IMR-90 (cell line): ENCODE data around the gene EPC2. TPM values are rescaled to one million over a fixed set of nuclear protein-coding genes. Genes with fewer than 3 reads are reported as not detected.
A peak's percentile ranks its signal among the peaks of the same experiment; 100 is the strongest.

Experiments
- ATAC-seq: fragments of 200-7000 bp; cut with Tn5 transposase; 2 replicates; pipeline ENCODE4 v1.9.1; 2020; ENCODE audit warnings: low read depth, mild to moderate bottlenecking, moderate library complexity
- Bru-seq: library from RNA; stranded (reverse); fragments of 400-500 nt; gene quantifications from one replicate; lab custom pipeline; 2021; lab: Mats Ljungman, UMichigan
- BruChase-seq, 2 experiments: library from RNA; stranded (reverse); fragments of 400-500 nt; gene quantifications; one replicate each; lab custom pipeline; 2021; lab: Mats Ljungman, UMichigan
- BruUV-seq: library from RNA; stranded (reverse); fragments of 400-500 nt; replicated peaks from 2 replicates; lab custom pipeline; 2021; lab: Mats Ljungman, UMichigan
- CTCF ChIA-PET: fragments of 300-600 bp; formaldehyde crosslinking; extraction: SDS; loops from one replicate; lab custom pipeline; 2021; ENCODE audit warnings: antibody characterized with exemption; lab: Yijun Ruan, JAX
- POLR2A ChIA-PET: fragments of 300-600 bp; sonication (Branson Sonifier 250); formaldehyde crosslinking; loops from one replicate; lab custom pipeline; 2022; ENCODE audit warnings: antibody characterized with exemption; ENCODE audit not compliant: unreplicated experiment; lab: Charles Lee
- DNase-seq: peaks from one replicate; pipeline ENCODE4 v3.0.0; 2013
- H2AFZ ChIP-seq: replicated peaks from 2 replicates; pipeline ENCODE3; 2013; ENCODE audit warnings: low read length, mild to moderate bottlenecking; ENCODE audit not compliant: poor library complexity
- H2AK5ac ChIP-seq: 2 replicates; pipeline ENCODE4 v1.6.1; 2013; ENCODE audit warnings: low read depth, low read length, inconsistent platforms
- H2AK9ac ChIP-seq: replicated peaks from 2 replicates; pipeline ENCODE3; 2013; ENCODE audit warnings: mild to moderate bottlenecking, low read depth, low read length, moderate library complexity; ENCODE audit not compliant: poor library complexity
- H2BK120ac ChIP-seq: 2 replicates; pipeline ENCODE4 v1.6.1; 2013; ENCODE audit warnings: low read depth, low read length, inconsistent platforms
- H2BK15ac ChIP-seq: 3 replicates; pipeline ENCODE4 v1.6.1; 2013; ENCODE audit warnings: low read depth, low read length, inconsistent platforms
- H2BK20ac ChIP-seq: 2 replicates; pipeline ENCODE4 v1.6.1; 2013; ENCODE audit warnings: low read depth, mild to moderate bottlenecking, inconsistent platforms, low read length, moderate library complexity
- H2BK5ac ChIP-seq: 2 replicates; pipeline ENCODE4 v1.6.1; 2013; ENCODE audit warnings: mild to moderate bottlenecking, low read depth, low read length, inconsistent platforms; ENCODE audit not compliant: poor library complexity, severe bottlenecking
- H3K14ac ChIP-seq: replicated peaks from 2 replicates; pipeline ENCODE4 v1.6.1; 2013; ENCODE audit warnings: low read depth, low read length, inconsistent platforms
- H3K18ac ChIP-seq: 2 replicates; pipeline ENCODE4 v1.6.1; 2013; ENCODE audit warnings: low read depth, low read length, control low read depth
- H3K23ac ChIP-seq: 2 replicates; pipeline ENCODE4 v1.6.1; 2013; ENCODE audit warnings: low read depth, low read length, inconsistent platforms
- H3K27ac ChIP-seq: 2 replicates; pipeline ENCODE4 v1.5.1; 2013; ENCODE audit warnings: mild to moderate bottlenecking, control low read depth, low read length; ENCODE audit not compliant: insufficient read depth
- H3K27me3 ChIP-seq: 2 replicates; pipeline ENCODE4 v1.6.1; 2013; ENCODE audit warnings: low read length; ENCODE audit not compliant: control insufficient read depth, insufficient read depth
- H3K36me3 ChIP-seq: 2 replicates; pipeline ENCODE4 v1.6.1; 2013; ENCODE audit warnings: low read length, mixed read lengths; ENCODE audit not compliant: control insufficient read depth, insufficient read depth
- H3K4ac ChIP-seq: 2 replicates; pipeline ENCODE4 v1.6.1; 2013; ENCODE audit warnings: low read depth, low read length, inconsistent platforms
- H3K4me1 ChIP-seq: 2 replicates; pipeline ENCODE4 v1.6.1; 2013; ENCODE audit warnings: low read length, mixed read lengths; ENCODE audit not compliant: control insufficient read depth, insufficient read depth
- H3K4me2 ChIP-seq: 2 replicates; pipeline ENCODE4 v1.6.1; 2013; ENCODE audit warnings: low read depth, mild to moderate bottlenecking, control low read depth, low read length, moderate library complexity
- H3K4me3 ChIP-seq: 2 replicates; pipeline ENCODE4 v1.5.1; 2013; ENCODE audit warnings: low read depth, mild to moderate bottlenecking, control low read depth, low read length, moderate library complexity; ENCODE audit not compliant: insufficient read depth
- H3K56ac ChIP-seq: 2 replicates; pipeline ENCODE4 v1.6.1; 2013; ENCODE audit warnings: low read length, inconsistent platforms; ENCODE audit not compliant: insufficient read depth; ENCODE audit errors: extremely low read depth
- H3K79me1 ChIP-seq, 2 experiments: 2 replicates each; pipeline ENCODE4 v1.6.1; 2013; ENCODE audit warnings: low read length in 2 of 2, inconsistent platforms in 1 of 2, low read depth in 1 of 2
- H3K9ac ChIP-seq: 2 replicates; pipeline ENCODE4 v1.6.1; 2013; ENCODE audit warnings: low read depth, low read length, control low read depth
- H3K9me1 ChIP-seq: 2 replicates; pipeline ENCODE4 v1.6.1; 2013; ENCODE audit warnings: low read length, inconsistent platforms; ENCODE audit not compliant: insufficient read depth
- H3K9me3 ChIP-seq: 2 replicates; pipeline ENCODE4 v1.6.1; 2013; ENCODE audit warnings: low read length; ENCODE audit not compliant: control insufficient read depth, insufficient read depth
- H4K20me1 ChIP-seq: 2 replicates; pipeline ENCODE4 v1.6.1; 2013; ENCODE audit warnings: low read length, inconsistent platforms; ENCODE audit not compliant: insufficient read depth
- H4K5ac ChIP-seq: 2 replicates; pipeline ENCODE4 v1.6.1; 2013; ENCODE audit warnings: mild to moderate bottlenecking, low read depth, low read length, control low read depth
- H4K8ac ChIP-seq, 2 experiments: 2 replicates each; pipeline ENCODE4 v1.6.1; 2013; ENCODE audit warnings: low read depth in 2 of 2, low read length in 2 of 2, control low read depth in 1 of 2, inconsistent platforms in 1 of 2
- H4K91ac ChIP-seq: 2 replicates; pipeline ENCODE4 v1.6.1; 2013; ENCODE audit warnings: low read depth, low read length, inconsistent platforms; ENCODE audit not compliant: insufficient read depth
- CEBPB ChIP-seq: IDR thresholded peaks from 2 replicates; pipeline ENCODE4 v1.6.1; 2012; ENCODE audit warnings: low read depth, low read length, improper control_type of control experiment
- MAFK ChIP-seq: IDR thresholded peaks from 2 replicates; pipeline ENCODE4 v1.6.1; 2012; ENCODE audit warnings: low read depth, low read length, improper control_type of control experiment
- MAZ ChIP-seq: IDR thresholded peaks from 2 replicates; pipeline ENCODE4 v1.6.1; 2012; ENCODE audit warnings: low read depth, mild to moderate bottlenecking, low read length, improper control_type of control experiment, moderate library complexity, borderline replicate concordance
- POLR2A ChIP-seq: IDR thresholded peaks from 2 replicates; pipeline ENCODE4 v1.6.1; 2012; ENCODE audit warnings: mild to moderate bottlenecking, low read depth, low read length
- SMC3 ChIP-seq: fragments of 150-350 bp; IDR thresholded peaks from 2 replicates; pipeline ENCODE4 v1.6.1; 2016; ENCODE audit warnings: low read depth, mild to moderate bottlenecking, antibody characterized with exemption, low read length, moderate library complexity
- WGBS, 2 experiments: methylation state at CpG; one replicate each; pipeline versions ENCODE4 v1.1.5 to v1.1.7; 2013; ENCODE audit warnings: missing lambda C conversion rate in 2 of 2; ENCODE audit not compliant: insufficient read length in 1 of 2; ENCODE audit errors: extremely low coverage in 2 of 2; 5-methylcytosine and 5-hydroxymethylcytosine counted together
- dilution Hi-C: fragments of 300-500 bp; cut with HindIII; formaldehyde crosslinking; loops from one replicate; pipeline ENCODE4 v1.14.3; 2018; ENCODE audit warnings: low sequenced_read_pairs; ENCODE audit not compliant: unreplicated experiment
- in situ Hi-C: fragments of 300-500 bp; cut with MboI; formaldehyde crosslinking; loops from 3 replicates; pipeline ENCODE4 v1.14.3; 2019; ENCODE audit warnings: low sequenced_read_pairs, inconsistent platforms, mixed read lengths
- intact Hi-C: fragments of 100-400 bp; cut with micrococcal nuclease; formaldehyde crosslinking; loops from 2 replicates; pipeline ENCODE4 v1.10.0; 2022
- long read RNA-seq: library from polyadenylated mRNA; unstranded; transcript quantifications from one replicate; pipeline ENCODE4 v2.0.0, GENCODE V29; 2021; ENCODE audit not compliant: unreplicated experiment
- polyA plus RNA-seq, 3 experiments: library from polyadenylated mRNA; depleted of rRNA; stranded (reverse); fragments of >200 nt; gene quantifications; 2 replicates each; pipeline ENCODE4 v1.2.3, GENCODE V29; 2012; ENCODE audit warnings: low replicate concordance in 1 of 3
- total RNA-seq: library from RNA; depleted of rRNA; stranded (reverse); fragments of >200 nt; gene quantifications from 2 replicates; pipeline ENCODE4 v1.2.3, GENCODE V29; 2012; rRNA removed
- TF ChIP-seq, protein P1 (sequence below): fragments of 150-350 bp; IDR thresholded peaks from 2 replicates; pipeline ENCODE4 v1.6.1; 2017; ENCODE audit warnings: mild to moderate bottlenecking, antibody characterized with exemption, low read length, low read depth

The EPC2 gene
- total RNA-seq (22.6 and 26.1 TPM in 2 replicates), polyA plus RNA-seq (2012; rRNA removed) (10.6 and 11.4 TPM in 2 replicates), Bru-seq, nascent RNA (percentile 89 among the genes with signal in this experiment), BruChase-seq, experiment 1, labeled RNA remaining after a 6-hour chase (percentile 62 among the genes with signal in this experiment), BruChase-seq, experiment 2, labeled RNA remaining after a 2-hour chase (percentile 68 among the genes with signal in this experiment)
- 1.1 and 2.7 TPM in 2 replicates for polyA plus RNA-seq (2012; cell fraction: cytosol; rRNA removed)
- 2.8 and 14.8 TPM in 2 replicates for polyA plus RNA-seq (2012; cell fraction: nucleus; rRNA removed; ENCODE audit: low replicate concordance)
- long read RNA-seq, partial matches to known transcripts = 1 of 2 reads
- long read RNA-seq, other reads (novel, unspliced or antisense) = 0 of 2 reads

GRCh38 chr2:148643998-148644882 is at the start of gene EPC2:
Gene EPC2 (plus strand): TSS chr2:148644751. CDS start chr2:148645018, 267 bp downstream.
- BruUV-seq = no TSS peak
- peak within 1 kb of the TSS; percentile 98 for H3K27ac ChIP-seq
- H4K5ac ChIP-seq = peak within 1 kb of the TSS; percentile 99
- H3K4me2 ChIP-seq = peak within 1 kb of the TSS; percentile 84
- peaks cover 16% of the 10 kb centered on the region for H3K27me3 ChIP-seq
- no peaks in the 10 kb centered on the region for H3K9me3 ChIP-seq
- H3K18ac ChIP-seq = peak within 1 kb of the TSS; percentile 99
- H4K8ac ChIP-seq = peak within 1 kb of the TSS; percentile 76 to 100
- WGBS, 2 experiments = 0% methylated on average over 11 of the region's 94 CpGs; no CpG with 5 or more reads in 1 of the 2 experiments
- peaks cover 30% of the 10 kb centered on the region for H4K20me1 ChIP-seq
- H3K9me1 ChIP-seq = no peaks in the 10 kb centered on the region
- peak within 1 kb of the TSS; percentile 99 for H2AK9ac ChIP-seq
- peak within 1 kb of the TSS; percentile 98 for H4K91ac ChIP-seq
- H2AK5ac ChIP-seq = peak within 1 kb of the TSS; percentile 89
- H3K4ac ChIP-seq = peak within 1 kb of the TSS; percentile 100
- H3K14ac ChIP-seq = peak within 1 kb of the TSS; percentile 100
- peak within 1 kb of the TSS; percentile 100 for H3K23ac ChIP-seq
- peaks cover 0 to 11% of the 10 kb centered on the region in 2 experiments; a peak in 2 of 4 replicates for H3K79me1 ChIP-seq
- intact Hi-C loops = loop anchor here (5.0 to 10.0 kb wide), 2 partner anchors 283 to 921 kb away; no protein-coding TSS in a partner anchor
- H2BK15ac ChIP-seq = peak within 1 kb of the TSS; percentile 71; the same call in 1 of the 3 replicates
- H2BK120ac ChIP-seq = peak within 1 kb of the TSS; percentile 99
- H2BK5ac ChIP-seq = peak within 1 kb of the TSS; percentile 100
- peak within 1 kb of the TSS; percentile 98 for H3K56ac ChIP-seq
- peak within 1 kb of the TSS; percentile 86 for H3K4me3 ChIP-seq
- no peaks in the 10 kb centered on the region for H3K4me1 ChIP-seq
- DNase-seq (peak; percentile 80), ATAC-seq (peak; percentile 78)
- TF ChIP-seq SMC3 (no peak), MAZ (peak; percentile 97), POLR2A (peak; percentile 93), MAFK (no peak), CEBPB (no peak)
- TF ChIP-seq, protein P1, sequence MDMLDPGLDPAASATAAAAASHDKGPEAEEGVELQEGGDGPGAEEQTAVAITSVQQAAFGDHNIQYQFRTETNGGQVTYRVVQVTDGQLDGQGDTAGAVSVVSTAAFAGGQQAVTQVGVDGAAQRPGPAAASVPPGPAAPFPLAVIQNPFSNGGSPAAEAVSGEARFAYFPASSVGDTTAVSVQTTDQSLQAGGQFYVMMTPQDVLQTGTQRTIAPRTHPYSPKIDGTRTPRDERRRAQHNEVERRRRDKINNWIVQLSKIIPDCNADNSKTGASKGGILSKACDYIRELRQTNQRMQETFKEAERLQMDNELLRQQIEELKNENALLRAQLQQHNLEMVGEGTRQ = no peak
- in situ Hi-C loops = loop anchor here (25.0 kb wide), 2 partner anchors 318 to 668 kb away; no protein-coding TSS in a partner anchor
- H2AFZ ChIP-seq = peak within 1 kb of the TSS; percentile 100
- CTCF ChIA-PET = no interaction called here
- dilution Hi-C loops = no loop called here
- H3K36me3 ChIP-seq = no peaks in the 10 kb centered on the region
- POLR2A ChIA-PET = no interaction called here
- peak within 1 kb of the TSS; percentile 89 for H2BK20ac ChIP-seq
- peak within 1 kb of the TSS; percentile 97 for H3K9ac ChIP-seq
